Stimulated activated CD4-positive, alpha-beta T cell treated with anti-CD3 and anti-CD28 coated beads, TNF-alpha, amount 100 ng/mL, for 4 hours (primary cell): ENCODE measurements around the gene PRKCA.
"Not testable (repeated sequence)": the region's sequence is repeated elsewhere in the genome, so short reads cannot be mapped to it uniquely, and the experiment has no call there.

ENCODE experiments used
- DNase-seq, 3 experiments: peaks; one replicate each; pipeline ENCODE4 v3.0.0-alpha.2; 2020; ENCODE audit warnings: low read depth in 3 of 3

The PRKCA gene

GRCh38 chr17:66713533-66714042, 411.2 kb downstream of the PRKCA start:
- no peak for DNase-seq

GRCh38 chr17:66714046-66715023, 411.9 kb downstream of the PRKCA start:
- no peak for DNase-seq

- no peak for DNase-seq
Observed at GRCh38 chr17:66715076-66715675, 412.8 kb downstream of the PRKCA start.

GRCh38 chr17:66715745-66716156, 413.3 kb downstream of the PRKCA start:
- no peak for DNase-seq

GRCh38 chr17:66716236-66717026, 414.0 kb downstream of the PRKCA start:
- no peak for DNase-seq

- DNase-seq = no peak
Observed at GRCh38 chr17:66717641-66718058, 415.2 kb downstream of the PRKCA start.

GRCh38 chr17:66720027-66720426, 417.6 kb downstream of the PRKCA start:
- DNase-seq = no peak

- DNase-seq = no peak
Observed at GRCh38 chr17:66720567-66720966, 418.2 kb downstream of the PRKCA start.

- DNase-seq = no peak
Observed at GRCh38 chr17:66722341-66722740, 419.9 kb downstream of the PRKCA start.

- no peak for DNase-seq
Observed at GRCh38 chr17:66724581-66725341, 422.3 kb downstream of the PRKCA start.

- DNase-seq = not testable (repeated sequence)
Observed at GRCh38 chr17:66725438-66725837, 423.0 kb downstream of the PRKCA start.

- no peak for DNase-seq
Observed at GRCh38 chr17:66725956-66726355, 423.5 kb downstream of the PRKCA start.

- no peak for DNase-seq
Observed at GRCh38 chr17:66726371-66726770, 424.0 kb downstream of the PRKCA start.

GRCh38 chr17:66726846-66727245, 424.4 kb downstream of the PRKCA start:
- DNase-seq = no peak

- peak; percentile 4 to 11 (median 5) for DNase-seq
Observed at GRCh38 chr17:66727634-66728570, 425.5 kb downstream of the PRKCA start.

- DNase-seq = no peak
Observed at GRCh38 chr17:66730461-66730923, 428.1 kb downstream of the PRKCA start.

GRCh38 chr17:66733759-66734158, 431.3 kb downstream of the PRKCA start:
- no peak for DNase-seq

- no peak for DNase-seq
Observed at GRCh38 chr17:66734186-66734943, 432.0 kb downstream of the PRKCA start.

GRCh38 chr17:66737524-66737923, 435.1 kb downstream of the PRKCA start:
- DNase-seq = no peak
